ENCODE results near the gene IL13.
"Not testable (repeated sequence)": the region's sequence is repeated elsewhere in the genome, so short reads cannot be mapped to it uniquely, and the experiment has no call there.

Gene IL13

DNA sequence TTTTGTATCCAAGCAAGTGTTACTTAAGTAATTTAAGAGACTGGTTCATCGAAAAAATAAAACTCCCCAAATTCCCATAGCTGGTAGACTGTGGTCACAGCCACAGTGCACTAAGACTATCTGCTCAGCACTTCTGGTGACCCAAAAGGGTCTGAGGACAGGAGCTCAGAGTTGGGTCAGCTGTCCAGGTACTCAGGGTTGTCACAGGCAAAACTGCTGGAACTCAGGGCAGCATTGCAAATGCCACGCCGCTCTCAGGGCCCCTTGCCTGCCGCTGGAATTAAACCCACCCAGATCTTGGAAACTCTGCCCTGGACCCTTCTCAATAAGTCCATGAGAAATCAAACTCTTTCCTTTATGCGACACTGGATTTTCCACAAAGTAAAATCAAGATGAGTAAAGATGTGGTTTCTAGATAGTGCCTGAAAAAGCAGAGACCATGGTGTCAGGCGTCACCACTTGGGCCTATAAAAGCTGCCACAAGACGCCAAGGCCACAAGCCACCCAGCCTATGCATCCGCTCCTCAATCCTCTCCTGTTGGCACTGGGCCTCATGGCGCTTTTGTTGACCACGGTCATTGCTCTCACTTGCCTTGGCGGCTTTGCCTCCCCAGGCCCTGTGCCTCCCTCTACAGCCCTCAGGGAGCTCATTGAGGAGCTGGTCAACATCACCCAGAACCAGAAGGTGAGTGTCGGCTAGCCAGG is at the start of gene IL13:
TSS of gene IL13 (plus strand) at position 498 of the 705 bp plus-strand sequence. CDS start at position 512, 14 bp downstream.
- no peak for DNase-seq

DNA sequence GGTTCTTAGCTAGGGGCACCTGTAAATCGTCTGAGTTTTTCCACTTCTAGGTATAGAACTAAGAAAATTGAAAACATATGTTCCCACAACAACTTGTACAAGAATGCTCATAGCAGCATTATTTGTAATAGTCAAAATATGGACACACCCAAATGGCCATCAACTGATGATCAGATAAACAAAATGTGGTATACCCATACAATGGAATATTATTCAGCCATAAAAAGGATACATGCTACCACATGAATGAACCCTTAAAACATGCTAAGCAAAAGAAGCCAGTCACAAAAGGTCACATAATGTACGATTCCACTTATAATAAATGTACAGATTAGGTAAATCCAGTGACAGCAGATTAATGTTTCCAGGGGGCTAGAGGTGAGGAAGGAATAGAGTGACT is 46.0 kb upstream of the IL13 start:
- DNase-seq, result no peak

DNA sequence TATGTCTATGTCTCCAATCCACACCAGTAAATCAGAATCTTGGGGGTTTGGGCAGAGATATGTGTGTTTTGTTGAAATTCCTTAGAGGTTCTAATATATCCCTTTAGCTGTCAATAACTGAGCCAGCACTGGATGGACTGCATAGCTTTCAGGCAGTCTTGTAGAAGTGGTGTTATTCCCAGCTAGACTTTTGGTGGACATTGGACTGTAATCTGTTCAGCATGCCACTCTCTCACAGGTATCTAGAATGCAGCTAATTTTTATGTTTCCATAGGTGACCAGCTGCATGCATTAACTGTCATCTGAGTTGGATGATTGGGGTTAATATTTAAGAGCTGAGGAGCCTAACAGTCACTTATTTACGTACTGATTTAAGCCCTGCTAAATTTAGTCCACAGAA is 45.1 kb upstream of the IL13 start:
- DNase-seq, result no peak

DNA sequence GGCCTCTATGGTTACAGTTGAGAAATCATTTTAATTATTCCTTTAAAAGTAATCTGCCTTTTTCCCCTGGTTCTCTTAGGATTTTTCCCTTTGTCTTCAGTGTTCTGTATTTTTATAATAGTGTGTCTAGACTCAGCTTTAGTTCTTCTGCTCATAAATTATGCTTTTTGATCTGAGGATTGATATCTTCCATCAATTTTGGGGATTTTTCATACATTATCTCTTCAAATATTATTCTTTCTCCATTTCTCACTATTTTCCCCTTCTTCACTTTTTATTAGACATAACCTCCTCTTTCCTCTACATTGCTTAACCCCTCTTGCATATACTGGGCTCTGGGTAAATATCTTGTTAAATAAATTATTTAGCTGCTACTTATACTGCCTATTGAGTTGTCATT is 36.3 kb upstream of the IL13 start:
- no peak for DNase-seq

DNA sequence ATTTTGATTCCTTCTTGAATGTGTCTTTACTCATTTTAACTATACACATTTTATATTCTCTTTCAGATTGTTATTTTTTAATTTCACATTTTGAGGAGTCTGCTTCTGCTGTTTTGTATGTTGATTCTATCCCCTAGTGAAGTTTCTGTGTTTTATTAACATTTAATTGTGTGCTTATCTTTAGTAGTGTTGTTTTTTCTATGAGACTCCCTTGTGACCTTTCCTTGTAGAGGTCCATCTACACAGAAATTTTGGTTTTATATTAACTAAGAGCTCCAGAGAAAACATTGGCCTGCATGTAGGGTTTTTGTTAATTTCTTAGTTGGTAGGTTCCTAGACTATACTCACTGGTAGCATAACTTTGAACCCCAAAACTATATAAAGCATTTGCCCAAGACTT is 35.4 kb upstream of the IL13 start:
- no peak for DNase-seq

DNA sequence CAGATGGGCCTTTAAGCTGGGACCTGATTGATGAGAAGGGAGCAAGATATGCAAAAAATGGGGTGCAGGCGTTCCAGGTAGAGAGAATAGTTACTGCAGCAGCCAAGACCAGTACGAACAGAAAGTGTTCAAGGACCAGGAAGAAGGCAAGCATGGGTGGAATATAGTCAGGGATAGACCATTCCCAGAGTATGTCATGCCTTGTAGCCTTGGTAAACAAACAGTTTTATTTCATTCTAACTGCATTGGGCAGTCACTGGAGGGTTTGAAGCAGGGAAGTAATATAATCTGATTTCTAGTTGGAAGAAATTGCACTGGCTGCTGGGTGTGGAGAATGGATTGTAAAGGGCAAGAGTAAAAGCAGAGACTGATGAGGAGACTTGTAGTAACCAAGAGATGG is 30.5 kb upstream of the IL13 start:
- DNase-seq, result no peak

DNA sequence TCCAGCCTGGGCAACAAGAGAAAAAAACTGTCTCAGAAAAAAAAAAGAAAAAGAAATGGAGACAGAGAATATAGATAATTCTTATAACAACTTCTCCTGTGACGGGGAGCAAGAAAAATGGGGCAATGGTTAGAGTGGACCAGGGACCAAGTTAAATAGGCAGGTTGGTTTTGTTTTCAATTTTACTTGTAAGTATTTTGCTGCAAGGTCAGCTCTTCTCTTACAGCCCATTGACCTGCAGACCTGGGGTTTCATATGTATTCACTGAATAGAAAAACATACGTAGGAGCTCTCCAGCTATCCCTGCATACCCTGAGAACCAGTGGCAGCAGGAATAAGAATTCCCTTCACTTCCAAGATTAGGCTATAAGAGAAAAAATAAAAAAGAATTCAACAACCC is 29.2 kb upstream of the IL13 start:
- DNase-seq, result no peak

DNA sequence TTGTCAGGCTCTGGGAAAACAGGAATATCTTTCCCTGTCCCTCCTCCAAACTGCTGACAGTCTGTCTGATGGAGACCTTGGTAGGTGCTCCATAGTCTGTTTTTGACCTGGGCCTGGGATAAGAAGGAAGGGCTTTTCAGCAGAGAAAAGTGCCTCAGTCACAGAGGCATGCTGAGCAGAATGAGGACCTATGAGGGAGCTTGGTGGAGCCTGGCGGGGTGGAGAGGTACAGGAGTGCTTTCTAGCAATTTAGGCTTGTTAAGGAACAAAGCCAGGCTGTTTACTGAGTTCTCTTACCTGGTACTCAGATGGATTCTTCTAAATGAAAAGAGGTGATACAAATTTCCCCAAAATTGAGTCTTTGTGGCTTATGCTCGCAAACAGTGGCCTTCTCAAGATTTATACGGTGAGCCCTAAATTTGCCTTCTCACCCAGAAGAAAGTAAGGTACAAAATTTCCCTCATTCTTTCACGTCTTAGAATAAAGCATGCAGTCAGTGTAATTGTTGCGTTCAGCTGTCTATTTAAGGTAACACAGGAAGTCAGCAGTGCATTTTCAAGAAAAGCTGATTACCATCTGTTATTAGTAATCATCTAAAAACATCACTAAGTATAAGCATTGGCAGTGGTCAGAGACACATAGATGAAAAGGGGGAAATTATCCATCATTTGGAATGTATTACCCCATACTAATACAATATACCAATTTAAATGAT is 28.6 kb upstream of the IL13 start:
- DNase-seq, result no peak

DNA sequence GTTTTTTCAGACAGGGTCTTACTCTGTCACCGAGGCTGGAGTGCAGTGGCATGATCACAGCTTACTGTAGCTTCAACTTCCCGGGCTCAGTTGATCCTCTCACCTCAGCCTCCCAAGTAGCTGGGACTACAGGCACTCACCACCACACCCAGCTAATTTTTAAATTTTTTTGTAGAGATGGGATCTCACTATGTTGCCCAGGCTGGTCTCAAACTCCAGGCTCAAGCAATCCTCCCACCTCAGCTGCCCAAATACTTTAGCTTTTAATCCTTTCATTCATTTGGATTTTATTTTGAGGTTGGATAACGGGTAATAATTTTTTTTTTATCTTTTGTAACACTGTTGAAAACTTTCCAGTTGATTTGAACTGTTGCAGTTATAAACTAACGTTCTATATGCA is 24.4 kb upstream of the IL13 start:
- DNase-seq, result not testable (repeated sequence)

DNA sequence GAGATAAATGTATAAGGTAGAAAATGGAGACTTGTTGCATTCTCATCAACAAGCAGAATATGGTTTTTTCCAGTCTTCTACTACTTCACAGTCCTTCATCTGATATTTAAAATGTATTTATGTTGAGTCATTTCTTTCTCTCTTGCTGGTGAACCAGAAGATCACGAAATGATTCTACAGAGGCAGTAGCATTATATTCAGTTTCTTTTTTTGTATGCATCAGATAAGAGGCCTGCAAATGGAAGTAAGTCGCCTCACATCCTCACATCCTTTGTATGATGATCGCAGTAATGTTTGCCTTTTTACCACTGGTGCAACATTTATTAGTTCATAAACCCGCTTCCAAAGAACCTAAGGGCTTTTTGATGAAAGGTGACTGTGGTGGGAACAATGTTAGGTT is 22.1 kb upstream of the IL13 start:
- DNase-seq, result no peak

DNA sequence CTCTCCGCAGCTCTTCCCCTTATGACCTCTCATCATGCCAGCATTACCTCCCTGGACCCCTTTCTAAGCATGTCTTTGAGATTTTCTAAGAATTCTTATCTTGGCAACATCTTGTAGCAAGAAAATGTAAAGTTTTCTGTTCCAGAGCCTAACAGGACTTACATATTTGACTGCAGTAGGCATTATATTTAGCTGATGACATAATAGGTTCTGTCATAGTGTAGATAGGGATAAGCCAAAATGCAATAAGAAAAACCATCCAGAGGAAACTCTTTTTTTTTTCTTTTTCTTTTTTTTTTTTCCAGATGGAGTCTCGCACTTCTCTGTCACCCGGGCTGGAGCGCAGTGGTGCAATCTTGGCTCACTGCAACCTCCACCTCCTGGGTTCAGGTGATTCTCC is 20.7 kb upstream of the IL13 start:
- no peak for DNase-seq

DNA sequence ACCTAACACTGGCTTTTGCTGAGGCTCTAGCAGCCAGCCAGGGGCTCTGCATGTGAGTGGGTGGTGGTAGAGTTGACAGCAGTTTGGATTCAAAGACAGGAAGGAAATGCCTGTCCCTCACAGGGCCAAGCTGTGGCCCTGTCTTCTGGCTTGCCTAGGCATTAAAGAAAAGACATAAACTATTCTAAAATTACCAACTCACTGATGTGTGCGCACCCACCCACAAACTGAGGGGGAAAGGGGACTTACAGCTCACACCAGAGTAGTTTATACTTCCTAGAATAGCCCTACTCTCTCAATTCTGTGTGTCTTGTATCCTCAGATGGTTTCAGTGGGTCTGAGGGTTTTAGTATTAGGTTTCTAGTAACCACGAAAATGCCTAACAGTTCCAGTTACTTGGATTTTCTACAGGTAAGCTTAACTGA is 18.3 kb upstream of the IL13 start:
- no peak for DNase-seq

DNA sequence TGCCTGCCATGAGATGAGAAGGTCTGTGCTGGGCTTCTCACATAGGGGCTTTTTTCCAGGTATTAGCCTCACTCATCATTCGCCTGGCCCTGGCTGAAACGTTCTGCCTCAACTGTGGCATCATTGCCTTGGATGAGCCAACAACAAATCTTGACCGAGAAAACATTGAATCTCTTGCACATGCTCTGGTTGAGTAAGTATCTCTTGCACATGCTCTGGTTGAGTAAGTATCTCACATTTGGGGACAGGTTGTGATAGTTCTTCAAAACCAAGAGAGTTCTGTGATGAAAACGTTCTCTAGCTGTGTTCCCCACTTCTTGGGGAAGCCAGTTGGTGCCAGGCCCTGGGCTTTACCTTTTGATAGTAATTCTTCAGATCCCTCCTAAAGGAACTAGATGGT is 17.4 kb upstream of the IL13 start:
- DNase-seq, result no peak

DNA sequence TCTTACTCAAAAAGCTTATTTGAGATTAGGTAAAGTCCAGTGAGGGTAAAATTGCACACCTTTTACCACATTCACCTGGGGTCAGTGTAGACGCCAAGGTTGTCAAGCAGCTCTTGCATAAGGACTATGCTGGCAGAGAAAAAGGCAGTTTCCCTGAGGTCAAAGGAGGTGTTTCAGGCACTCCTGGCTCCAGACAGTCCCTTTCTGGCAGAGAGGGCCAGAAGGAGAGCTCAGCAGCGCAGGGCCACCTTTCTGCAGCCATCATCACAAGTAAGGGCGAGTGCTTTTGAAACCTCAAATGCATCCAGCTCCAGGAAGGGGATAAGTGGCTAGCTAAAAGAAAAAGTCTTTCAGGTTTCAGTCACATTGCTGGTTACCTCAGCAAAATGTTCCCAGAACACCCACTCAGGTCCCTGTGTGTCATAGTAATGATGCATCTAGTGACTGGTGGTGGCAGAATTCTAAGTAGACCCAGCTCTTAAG is 16.7 kb upstream of the IL13 start:
- DNase-seq, result no peak

DNA sequence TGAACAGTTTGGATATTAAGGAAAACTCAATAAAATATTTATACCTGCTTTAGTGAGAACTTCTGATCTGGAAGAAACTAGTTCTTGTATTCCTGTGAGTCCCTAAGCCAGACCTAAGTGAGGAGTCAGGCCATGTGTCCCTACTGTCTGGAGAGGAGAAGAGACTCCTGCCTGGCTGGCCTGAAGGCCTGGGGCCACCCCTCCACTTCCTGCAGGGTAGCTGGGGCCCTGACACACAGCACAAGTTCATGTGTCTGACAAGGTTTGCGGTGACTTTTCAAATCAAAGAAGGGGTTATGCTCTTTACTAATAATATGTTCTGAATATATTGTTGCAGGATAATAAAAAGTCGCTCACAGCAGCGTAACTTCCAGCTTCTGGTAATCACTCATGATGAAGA is 16.1 kb upstream of the IL13 start:
- no peak for DNase-seq

DNA sequence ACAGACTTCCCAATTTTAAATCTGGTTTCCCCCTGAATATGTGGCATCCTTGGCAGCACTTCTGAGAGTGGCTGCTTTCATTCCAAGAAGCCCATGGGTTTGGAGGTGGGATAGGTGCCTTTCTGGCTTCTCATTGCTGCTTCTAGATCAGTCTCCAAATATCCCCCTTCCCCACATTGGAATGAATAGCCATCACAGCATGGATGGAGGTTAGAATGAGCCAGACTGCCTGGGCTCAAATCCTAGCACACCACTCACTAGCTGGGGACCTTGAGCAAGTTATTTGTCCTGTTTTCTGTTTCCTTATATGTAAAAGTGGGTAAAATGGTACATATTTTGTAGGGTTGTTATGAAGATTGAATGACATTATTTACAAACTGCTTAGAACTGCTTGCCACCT is 13.8 kb upstream of the IL13 start:
- no peak for DNase-seq

DNA sequence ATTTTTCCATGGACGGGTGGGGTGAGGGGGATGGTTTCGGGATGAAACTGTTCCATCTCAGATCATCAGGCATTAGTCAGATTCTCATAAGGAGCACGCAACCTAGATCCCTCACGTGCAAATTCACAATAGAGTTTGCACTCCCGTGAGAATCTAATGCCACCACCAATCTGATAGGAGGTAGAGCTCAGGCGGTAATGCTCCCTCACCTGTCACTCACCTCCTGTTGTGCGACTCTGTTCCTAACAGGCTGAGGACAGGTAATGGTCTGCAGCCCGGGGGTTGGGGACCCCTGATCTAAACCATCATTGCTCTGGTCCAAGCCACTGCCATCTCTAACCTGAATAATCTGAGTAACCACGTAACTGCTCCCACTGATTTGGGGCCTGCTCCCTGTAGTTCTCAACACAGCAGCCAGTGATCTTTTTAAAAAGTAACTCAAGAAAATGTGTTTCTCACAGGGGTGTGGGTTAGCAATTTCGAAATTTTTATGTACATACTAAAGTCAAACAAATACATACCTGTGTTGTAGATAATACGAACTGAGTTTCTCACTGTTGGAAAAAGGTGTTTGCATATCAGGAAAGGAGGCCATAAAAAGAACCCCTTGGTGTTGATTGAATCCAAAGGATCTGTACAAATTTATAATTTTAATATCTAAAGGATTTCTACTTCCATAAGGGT is 11.2 kb upstream of the IL13 start:
- no peak for DNase-seq

DNA sequence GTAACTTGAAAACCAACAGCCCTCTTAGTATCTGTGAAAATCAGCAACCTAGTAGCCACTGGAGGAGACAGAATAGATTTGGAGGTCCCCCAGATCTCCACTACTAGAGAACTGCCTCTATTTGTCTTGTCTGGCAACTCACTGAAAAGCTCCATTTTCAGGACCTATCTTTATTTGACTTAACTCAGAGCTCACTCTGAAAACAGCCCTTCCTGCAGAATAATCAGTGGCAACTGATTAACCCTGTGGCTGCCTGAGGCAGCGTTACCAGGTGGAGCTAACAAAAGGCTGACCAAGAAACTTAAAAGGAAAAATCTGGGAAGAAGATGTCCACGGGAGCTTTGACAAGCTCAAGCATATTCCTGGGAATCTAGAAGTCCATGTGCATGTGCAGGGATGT is 10.5 kb upstream of the IL13 start:
- no peak for DNase-seq

DNA sequence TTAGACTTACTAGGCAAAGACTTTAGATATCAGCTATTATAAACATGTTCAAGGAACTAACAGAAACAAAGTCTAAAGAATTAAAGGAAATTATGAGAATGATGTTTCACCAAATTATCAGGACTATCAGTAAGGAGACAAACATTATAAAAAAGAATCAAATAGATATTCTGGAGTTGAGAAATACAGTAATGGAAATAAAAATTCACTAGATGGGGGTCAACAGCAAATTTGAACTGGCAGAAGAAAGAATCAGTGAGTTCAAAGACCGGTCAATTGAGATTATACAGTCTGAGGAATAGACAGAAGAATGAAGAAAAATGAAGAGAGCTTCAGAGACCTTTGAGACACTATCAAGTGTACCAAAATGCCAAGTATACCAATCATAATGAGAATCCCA is 9.6 kb upstream of the IL13 start:
- no peak for DNase-seq

DNA sequence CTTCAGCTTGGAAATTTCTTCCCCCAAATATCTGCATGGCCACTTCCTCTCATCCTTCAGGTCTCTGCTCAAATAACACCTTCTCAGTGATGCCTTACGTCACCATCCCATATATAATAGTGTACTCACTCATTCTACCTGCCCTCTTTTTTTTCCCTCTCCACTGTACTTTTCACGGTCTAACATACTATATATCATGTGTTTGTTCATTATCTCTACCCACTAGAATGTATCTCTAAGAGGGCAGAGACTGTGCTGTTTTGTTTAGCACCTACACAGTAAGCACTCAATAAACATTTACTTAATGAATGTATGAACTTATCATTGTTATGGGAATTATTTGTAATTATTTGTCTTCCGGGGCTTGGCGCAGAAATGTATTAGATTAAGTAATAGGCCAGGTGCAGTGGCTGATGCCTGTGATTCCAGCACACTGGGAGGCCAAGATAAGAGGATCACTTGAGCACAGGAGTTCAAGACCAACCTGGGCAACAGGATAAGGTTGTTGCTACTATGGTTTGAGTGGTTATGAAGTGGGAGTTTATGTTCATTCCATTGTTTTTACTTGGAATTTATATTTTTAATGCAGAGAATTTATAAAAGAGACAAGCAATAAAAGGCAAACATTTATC is 6.0 kb upstream of the IL13 start:
- no peak for DNase-seq

DNA sequence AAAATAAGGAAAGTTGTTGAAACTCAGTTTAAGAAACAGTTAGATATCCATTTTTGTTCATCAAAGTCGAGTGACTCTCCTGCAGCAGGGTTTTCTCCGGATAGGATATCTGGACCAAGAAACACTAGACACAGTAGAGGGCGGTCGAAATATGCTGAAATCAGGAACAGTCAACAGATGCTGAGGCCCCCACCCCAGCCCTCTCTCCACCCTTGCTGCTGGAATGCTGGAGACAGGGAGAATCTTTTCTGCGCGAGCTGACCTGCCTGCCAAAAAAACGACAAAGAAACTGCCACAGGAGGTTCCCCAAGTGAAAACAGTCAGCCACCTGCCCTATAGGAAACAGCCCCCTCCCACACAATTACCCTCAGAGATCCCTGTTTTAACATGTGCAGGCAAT is 4.3 kb upstream of the IL13 start:
- no peak for DNase-seq

DNA sequence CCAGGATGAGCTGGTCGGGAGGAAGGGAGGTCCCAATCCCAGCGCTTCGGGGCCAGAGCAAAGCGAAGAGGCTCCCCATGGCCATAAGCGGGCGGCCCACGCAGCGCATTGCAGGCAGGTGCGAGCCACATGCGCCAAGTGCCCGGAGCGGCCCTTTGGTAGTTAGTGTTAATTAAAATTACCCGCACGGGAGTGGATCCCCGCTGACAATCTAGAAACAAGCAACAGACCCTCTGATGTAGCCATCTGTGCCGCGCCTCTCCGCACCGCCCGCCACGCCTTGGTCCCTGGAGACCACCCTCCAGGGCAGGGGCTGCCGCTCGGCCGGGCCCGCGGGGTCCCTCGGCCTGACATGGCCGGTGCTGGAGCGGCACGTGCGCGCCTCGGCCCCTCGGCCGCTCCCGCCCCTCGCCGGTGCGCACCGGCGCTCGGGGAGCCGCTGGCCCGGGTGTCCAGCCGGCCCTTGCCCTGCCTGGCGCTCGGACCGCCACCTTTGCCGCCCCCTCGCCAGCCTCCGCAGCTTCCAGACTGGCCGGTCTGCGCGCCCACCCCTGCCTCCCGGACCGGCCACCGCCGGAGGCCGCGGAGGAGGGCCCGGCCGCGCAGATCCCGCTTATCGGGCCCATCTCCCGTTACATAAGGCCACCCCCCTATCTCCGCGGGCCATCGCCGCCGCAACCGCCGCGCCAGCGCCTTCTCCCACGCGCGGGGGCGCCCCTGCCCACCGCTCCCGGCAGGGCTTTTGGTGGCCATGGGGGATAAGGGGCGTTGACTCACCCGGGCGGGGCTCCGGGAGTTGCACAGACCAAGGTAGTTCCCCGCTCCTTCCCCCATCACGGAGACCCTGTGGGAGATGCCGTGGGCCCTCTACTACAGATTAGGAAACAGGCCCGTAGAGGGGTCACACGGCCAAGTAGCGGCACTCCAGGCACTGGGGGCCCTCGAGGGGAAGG is 1.9 kb upstream of the IL13 start:
- no peak for DNase-seq

Measured in NCI-H2081 (cell line).